22Rv1 (cell line): ENCODE measurements around the gene MEGF11.

Source experiments
- CTCF ChIP-seq: fragments of 450-650 bp; IDR thresholded peaks from 2 replicates; pipeline ENCODE4 v1.5.1; 2017; ENCODE audit warnings: mild to moderate bottlenecking
- ZFX ChIP-seq: fragments of 450-650 bp; IDR thresholded peaks from 2 replicates; pipeline ENCODE4 v1.6.1; 2017; ENCODE audit warnings: antibody characterized with exemption, borderline replicate concordance

GRCh38 chr15:66016199-66016598 is 237.4 kb downstream of the MEGF11 start:
- 0 out of 2 replicates have a peak, but pooled peaks have one; percentile 12 for TF ChIP-seq CTCF
- no peak for TF ChIP-seq ZFX
